Erythroblast (primary cell): ENCODE measurements around the gene PUDP.

Experiments
- GATA1 ChIP-seq: IDR thresholded peaks from 2 replicates; pipeline ENCODE4 v1.6.1; 2011; ENCODE audit warnings: low read depth, mild to moderate bottlenecking, control low read depth, low read length, moderate library complexity
- POLR2A ChIP-seq: IDR thresholded peaks from 2 replicates; pipeline ENCODE4 v1.6.1; 2011; ENCODE audit warnings: mild to moderate bottlenecking, low read length

DNA sequence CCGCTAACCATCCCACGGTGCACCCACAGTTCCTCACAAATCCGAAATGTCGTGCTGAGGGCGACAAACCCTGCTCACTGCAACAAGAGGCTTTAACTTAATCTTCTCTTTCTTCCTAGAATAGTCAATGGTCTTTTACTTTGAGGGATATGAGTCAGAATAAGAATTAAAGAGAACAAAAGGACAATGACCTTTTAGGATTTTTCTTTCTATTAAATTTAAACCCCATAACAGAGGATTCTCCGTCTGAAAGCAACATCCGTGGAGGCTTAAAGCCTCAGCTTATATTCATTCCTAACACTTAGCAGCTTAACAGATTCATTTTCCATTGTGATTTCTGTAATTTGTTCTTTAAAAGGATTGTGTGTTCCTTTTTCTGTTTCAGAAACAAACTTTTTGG lies 44.9 kb upstream of the PUDP start:
- TF ChIP-seq POLR2A = no peak
- TF ChIP-seq GATA1 = no peak
